ENCODE results near the gene TMEM238.
A peak's percentile ranks its signal among the peaks of the same experiment; 100 is the strongest.

Gene TMEM238

GRCh38 chr19:55386493-55386971 is 2.4 kb upstream of the TMEM238 start:
- no peak for TF ChIP-seq CTCF (IDR thresholded peaks at IDR 0.05)

GRCh38 chr19:55385724-55386492 is 1.8 kb upstream of the TMEM238 start, which contains the start of gene RPL28:
RPL28 (plus strand) TSS chr19:55385932; CDS start chr19:55386358, 426 bp downstream.
- no peak for TF ChIP-seq CTCF (IDR thresholded peaks at IDR 0.05)

- TF ChIP-seq CTCF (IDR thresholded peaks at IDR 0.05), result no peak
Measured at GRCh38 chr19:55384920-55385723, 1.0 kb upstream of the TMEM238 start.

GRCh38 chr19:55383279-55384130 is 587 bp downstream of the TMEM238 start:
- TF ChIP-seq CTCF (IDR thresholded peaks at IDR 0.05), result peak; percentile 21; the same call in 1 of the 2 replicates

GRCh38 chr19:55382522-55383054 is 1.5 kb downstream of the TMEM238 start:
- no peak for TF ChIP-seq CTCF (IDR thresholded peaks at IDR 0.05)

DNA sequence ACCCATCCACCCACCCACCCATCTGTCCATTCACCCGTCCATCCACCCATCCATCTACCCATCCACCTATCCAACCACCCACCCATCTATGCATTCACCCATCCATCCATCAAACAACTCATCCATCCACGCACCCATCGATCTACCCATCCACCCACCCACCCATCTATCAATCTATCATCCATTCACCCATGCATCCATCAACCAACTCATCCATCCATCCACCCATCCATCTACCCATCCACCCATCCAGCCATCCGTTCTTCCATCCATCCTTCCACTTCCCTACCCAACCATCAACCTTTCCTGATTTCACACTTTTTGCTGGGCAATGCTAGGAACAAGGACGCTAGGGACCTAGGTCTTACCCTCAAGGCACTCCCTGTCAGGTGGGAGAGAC is 2.1 kb downstream of the TMEM238 start:
- TF ChIP-seq CTCF (IDR thresholded peaks at IDR 0.05), result no peak

GRCh38 chr19:55379174-55379573 is 4.9 kb downstream of the TMEM238 start:
- no peak for TF ChIP-seq CTCF (IDR thresholded peaks at IDR 0.05)
